GM12891 (cell line): ENCODE results near the gene GNPTAB.
"Not testable (repeated sequence)": the region's sequence is repeated elsewhere in the genome, so short reads cannot be mapped to it uniquely, and the experiment has no call there.

ENCODE experiments used
- DNase-seq: peaks from one replicate; pipeline ENCODE4 v3.0.0; 2011; ENCODE audit warnings: low spot score; ENCODE audit not compliant: insufficient read length
- FAIRE-seq: peaks from 2 replicates; lab custom pipeline; 2011; peaks lifted over from hg19 to GRCh38; lab: Jason Lieb, UNC
- PAX5 ChIP-seq: IDR thresholded peaks from 2 replicates; pipeline ENCODE4 v1.6.1; 2011; ENCODE audit warnings: low read length, moderate library complexity, mild to moderate bottlenecking; ENCODE audit not compliant: insufficient read depth, severe bottlenecking
- POLR2A ChIP-seq: IDR thresholded peaks from 2 replicates; pipeline ENCODE4 v1.6.1; 2011; ENCODE audit warnings: low read depth, low read length, control low read depth
- POLR2AphosphoS5 ChIP-seq: IDR thresholded peaks from 2 replicates; pipeline ENCODE4 v1.6.1; 2011; ENCODE audit warnings: low read depth, low read length, control low read depth
- POU2F2 ChIP-seq: IDR thresholded peaks from 2 replicates; pipeline ENCODE4 v1.6.1; 2011; ENCODE audit warnings: low read depth, mild to moderate bottlenecking, control low read depth, low read length, moderate library complexity
- SPI1 ChIP-seq: IDR thresholded peaks from 2 replicates; pipeline ENCODE4 v1.6.1; 2011; ENCODE audit warnings: low read depth, low read length, control low read depth
- TAF1 ChIP-seq: IDR thresholded peaks from 2 replicates; pipeline ENCODE4 v1.6.1; 2011; ENCODE audit warnings: low read depth, low read length, control low read depth

The GNPTAB gene

GRCh38 chr12:101746196-101746595 lies 84.6 kb downstream of the GNPTAB start:
- no peak for TF ChIP-seq POLR2A
- TF ChIP-seq POLR2AphosphoS5 = no peak
- no peak for TF ChIP-seq TAF1
- TF ChIP-seq SPI1 = no peak
- TF ChIP-seq POU2F2 = no peak
- TF ChIP-seq PAX5 = no peak
- no peak for DNase-seq
- no peak for FAIRE-seq

- TF ChIP-seq SPI1 = no peak
- TF ChIP-seq PAX5 = no peak
- TF ChIP-seq POLR2AphosphoS5 = no peak
- TF ChIP-seq POU2F2 = no peak
- TF ChIP-seq POLR2A = no peak
- TF ChIP-seq TAF1 = no peak
- FAIRE-seq = no peak
- DNase-seq = no peak
Observed at GRCh38 chr12:101745481-101745880, 85.3 kb downstream of the GNPTAB start.

GRCh38 chr12:101743724-101744472 lies 86.9 kb downstream of the GNPTAB start:
- FAIRE-seq (peak; percentile 97), DNase-seq (no peak)
- TF ChIP-seq POLR2A (0 out of 2 replicates have a peak, but pooled peaks have one; percentile 29), PAX5 (peak; percentile 84), TAF1 (no peak), POU2F2 (peak; percentile 79), POLR2AphosphoS5 (0 out of 2 replicates have a peak, but pooled peaks have one; percentile 20), SPI1 (0 out of 2 replicates have a peak, but pooled peaks have one; percentile 6)

GRCh38 chr12:101743242-101743641 lies 87.5 kb downstream of the GNPTAB start:
- no peak for FAIRE-seq
- no peak for TF ChIP-seq POLR2AphosphoS5
- no peak for TF ChIP-seq SPI1
- TF ChIP-seq PAX5 = no peak
- TF ChIP-seq TAF1 = no peak
- no peak for TF ChIP-seq POU2F2

GRCh38 chr12:101740980-101741379 lies 89.8 kb downstream of the GNPTAB start:
- TF ChIP-seq TAF1 (no peak), POLR2A (no peak), POU2F2 (no peak), PAX5 (no peak), SPI1 (no peak), POLR2AphosphoS5 (no peak)
- DNase-seq (no peak), FAIRE-seq (no peak)

More at GRCh38 chr12:101743242-101743641, 87.5 kb downstream of the GNPTAB start:
- DNase-seq = no peak

GRCh38 chr12:101740566-101740965 lies 90.2 kb downstream of the GNPTAB start:
- FAIRE-seq (no peak), DNase-seq (no peak)
- TF ChIP-seq POU2F2 (no peak), POLR2A (no peak), SPI1 (no peak), POLR2AphosphoS5 (no peak), PAX5 (no peak), TAF1 (no peak)

GRCh38 chr12:101738920-101739665 lies 91.7 kb downstream of the GNPTAB start, which contains the start of gene SYCP3:
Gene SYCP3 (minus strand): TSS chr12:101739462. CDS start chr12:101737935, 1,527 bp downstream.
- TF ChIP-seq PAX5 (no peak), POLR2A (no peak), POU2F2 (no peak), SPI1 (no peak), TAF1 (no peak), POLR2AphosphoS5 (no peak)
- FAIRE-seq (no peak), DNase-seq (no peak)

- no peak for TF ChIP-seq PAX5
- TF ChIP-seq SPI1 = no peak
- no peak for TF ChIP-seq POLR2AphosphoS5
- TF ChIP-seq POU2F2 = no peak
- no peak for TF ChIP-seq TAF1
- no peak for TF ChIP-seq POLR2A
- FAIRE-seq (peak; percentile 61), DNase-seq (no peak)
Observed at GRCh38 chr12:101737476-101737875, 93.3 kb downstream of the GNPTAB start.

- not testable (repeated sequence) for FAIRE-seq, DNase-seq
Observed at GRCh38 chr12:101734482-101734881, 96.3 kb downstream of the GNPTAB start.

- no peak for DNase-seq
- no peak for TF ChIP-seq TAF1
- no peak for TF ChIP-seq SPI1
- TF ChIP-seq POU2F2 = no peak
- no peak for TF ChIP-seq POLR2AphosphoS5
- TF ChIP-seq PAX5 = no peak
- no peak for TF ChIP-seq POLR2A
- peak; percentile 20 for FAIRE-seq
Observed at GRCh38 chr12:101733166-101733565, 97.6 kb downstream of the GNPTAB start.
